NAMALWA (cell line): ENCODE measurements around the gene MYO5B.
"Not testable (repeated sequence)": the region's sequence is repeated elsewhere in the genome, so short reads cannot be mapped to it uniquely, and the experiment has no call there.

Source experiments
- DNase-seq: peaks from one replicate; pipeline ENCODE4 v3.0.0-alpha.2; 2015; ENCODE audit warnings: low spot score

The MYO5B gene

DNA sequence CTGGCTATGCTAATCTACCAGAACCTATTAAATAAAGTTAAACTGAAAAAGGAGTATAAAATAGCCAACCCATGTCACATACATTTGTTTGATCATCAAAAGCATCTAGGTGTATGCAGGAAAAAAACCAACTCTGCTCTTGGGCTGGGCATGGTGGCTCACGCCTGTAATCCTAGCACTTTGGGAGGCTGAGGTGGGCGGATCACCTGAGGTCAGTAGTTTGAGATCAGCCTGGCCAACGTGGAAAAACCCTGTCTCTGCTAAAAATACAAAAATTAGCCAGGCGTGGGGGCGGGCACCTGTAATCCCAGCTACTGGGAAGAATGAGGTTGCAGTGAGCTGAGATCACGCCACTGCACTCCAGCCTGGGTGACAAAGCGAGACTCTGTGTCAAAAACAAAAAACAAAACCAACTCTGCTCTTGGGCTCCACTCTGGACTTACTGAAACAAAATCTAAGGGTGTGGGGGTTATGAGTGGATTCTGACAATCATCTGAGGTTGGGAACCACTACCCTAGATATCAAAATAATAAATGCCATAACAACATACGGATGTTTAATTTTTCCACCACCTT lies 405.3 kb downstream of the MYO5B start:
- not testable (repeated sequence) for DNase-seq

DNA sequence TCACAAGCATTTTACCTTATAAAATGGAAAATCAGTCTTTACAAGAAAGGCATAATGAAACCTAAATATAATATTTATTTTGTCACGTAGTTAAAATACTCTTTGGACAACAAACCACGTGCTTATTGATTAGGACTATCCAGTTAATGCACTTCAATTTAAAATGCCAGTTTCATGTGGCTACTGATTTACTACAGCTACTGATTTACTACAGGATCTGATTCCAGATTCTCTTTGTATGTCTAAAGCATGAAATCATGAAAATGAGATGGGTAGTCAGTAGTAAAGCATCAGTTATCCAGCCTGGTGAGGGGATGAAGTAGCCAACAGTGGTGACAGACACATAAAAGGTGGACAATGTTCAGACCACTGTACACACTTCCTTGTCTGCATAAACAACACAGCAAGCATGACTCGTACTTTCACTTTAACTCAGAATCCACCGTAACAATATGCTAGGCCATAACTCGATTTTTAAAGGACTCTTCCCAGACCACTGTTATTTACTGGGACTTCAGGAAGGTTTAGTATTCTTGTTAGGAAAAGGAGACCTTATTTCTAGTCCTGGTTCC lies 406.5 kb downstream of the MYO5B start:
- DNase-seq = no peak

DNA sequence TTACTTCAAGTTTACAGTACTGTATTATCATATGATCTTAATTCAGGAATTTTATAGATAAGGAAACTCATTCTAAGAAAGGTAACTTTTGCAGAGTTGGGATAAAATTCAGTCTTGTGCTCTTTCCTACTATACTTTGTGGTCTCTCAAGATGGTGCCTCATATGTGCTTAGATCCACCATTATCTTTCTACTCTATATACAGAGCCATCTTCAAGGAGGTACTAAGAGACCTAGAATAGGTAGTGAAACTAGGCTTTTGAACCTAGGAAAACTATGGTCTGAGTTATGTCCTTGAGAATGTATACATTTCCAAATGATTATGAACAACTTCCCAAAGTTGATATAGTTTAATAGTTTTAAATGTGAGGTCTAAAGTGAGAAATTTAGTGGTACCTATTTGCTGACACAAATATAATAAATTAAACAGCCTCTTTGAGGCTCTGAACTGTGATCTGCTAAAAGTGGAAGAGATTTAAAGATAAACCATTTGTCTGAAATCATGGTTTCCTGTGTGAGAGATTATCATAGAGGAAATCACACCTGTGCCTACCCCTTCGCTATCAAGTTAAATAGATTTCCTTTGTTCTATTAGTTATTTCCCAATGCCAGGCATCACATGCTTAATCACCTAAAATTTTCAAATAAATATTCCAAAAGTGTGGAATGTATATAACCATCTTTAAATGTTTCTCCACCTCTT lies 408.8 kb downstream of the MYO5B start:
- DNase-seq = no peak

DNA sequence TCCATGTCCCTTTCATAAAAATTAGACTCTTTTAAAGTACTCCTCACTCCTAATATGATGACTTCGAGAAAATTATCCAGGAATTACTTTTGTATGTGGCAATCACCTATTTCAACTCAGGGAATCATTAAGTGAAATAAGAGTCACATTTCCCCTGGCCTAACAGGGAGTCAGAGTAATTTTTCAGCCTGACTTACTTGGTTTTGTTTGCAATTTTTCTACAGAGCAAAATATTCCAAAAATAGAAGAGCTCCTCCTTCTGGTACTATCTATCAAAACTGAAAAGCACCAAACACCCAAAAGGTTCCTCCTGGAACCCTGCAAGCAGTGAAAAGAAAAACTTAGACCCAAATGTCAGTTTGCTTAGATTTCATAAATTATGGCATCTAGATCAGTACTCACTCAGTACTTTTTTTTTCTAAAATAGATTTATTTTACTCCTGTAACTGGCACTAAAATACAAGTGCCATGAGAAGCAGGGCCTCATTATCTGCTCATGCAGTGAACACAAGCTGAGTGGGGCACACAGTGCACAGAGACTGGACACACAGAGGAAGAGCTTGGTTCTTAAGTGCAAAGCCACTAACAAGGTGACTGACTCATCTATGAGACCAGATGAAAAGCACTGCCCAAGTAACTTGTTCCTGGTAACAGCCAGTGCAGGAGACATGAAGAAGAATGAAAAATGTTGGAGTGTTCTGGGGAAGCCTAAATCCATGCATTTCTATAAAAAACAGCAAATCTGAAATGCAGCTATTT lies 410.3 kb downstream of the MYO5B start:
- no peak for DNase-seq

DNA sequence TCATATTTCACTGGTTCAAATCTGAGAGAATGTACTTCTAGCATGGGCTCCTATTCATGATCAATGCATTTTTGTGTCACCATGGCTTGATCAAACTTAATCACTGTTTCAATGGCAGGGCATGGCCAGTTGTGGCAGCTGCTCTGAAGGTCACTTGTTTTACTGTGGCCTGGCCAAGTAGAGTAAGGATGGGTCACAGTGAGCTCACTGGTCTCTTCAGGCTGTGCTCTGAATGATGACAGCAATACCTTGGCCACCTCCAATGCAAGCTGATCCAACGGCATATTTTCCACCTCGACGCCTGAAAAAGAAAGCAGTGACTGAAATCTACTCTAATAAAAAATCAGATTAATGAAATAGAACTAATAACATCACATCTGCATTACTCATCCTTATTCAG lies 411.3 kb downstream of the MYO5B start:
- DNase-seq = not testable (repeated sequence)

DNA sequence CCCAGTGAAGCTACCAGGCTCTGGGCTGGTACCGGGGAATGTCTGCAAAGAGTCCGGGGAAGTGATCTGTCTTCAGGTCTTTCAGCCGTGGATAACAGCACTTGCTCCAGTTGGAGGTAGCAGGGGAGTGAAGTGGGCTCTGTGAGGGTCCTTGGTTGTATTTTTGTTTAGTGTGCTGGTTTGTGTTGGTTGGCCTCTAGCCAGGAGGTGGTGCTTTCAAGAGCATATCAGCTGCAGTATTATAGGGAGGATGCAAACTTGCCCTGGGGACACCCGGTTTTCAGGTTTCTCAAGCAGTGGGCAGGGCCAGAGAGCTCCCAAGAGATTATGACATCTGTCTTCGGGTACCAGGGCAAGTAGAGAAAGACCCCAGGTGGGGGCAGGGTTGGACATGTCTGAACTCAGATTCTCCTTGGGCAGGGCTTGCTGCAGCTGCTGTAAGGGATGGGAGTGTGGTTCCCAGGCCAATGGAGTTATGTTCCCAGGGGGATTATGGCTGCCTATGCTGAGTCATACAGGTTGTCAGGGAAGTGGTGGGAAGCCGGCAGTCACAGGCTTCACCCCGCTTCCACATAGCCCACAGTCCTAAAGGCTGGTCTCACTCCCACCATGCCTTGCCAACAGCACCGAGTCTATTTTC lies 416.0 kb downstream of the MYO5B start:
- DNase-seq = peak; percentile 56
